ENCODE results near the gene ING4.
"Not testable (repeated sequence)": the region's sequence is repeated elsewhere in the genome, so short reads cannot be mapped to it uniquely, and the experiment has no call there.

Gene ING4

GRCh38 chr12:6662906-6663742 lies at the start of gene ING4:
TSS of gene ING4 (minus strand) at chr12:6663119. CDS start at chr12:6663101, 18 bp downstream.
- in situ Hi-C loops (cut with MboI; ENCODE audit: low sequenced_read_pairs) = no loop called here

GRCh38 chr12:6708960-6709394 lies 46.1 kb upstream of the ING4 start:
- in situ Hi-C loops (cut with MboI; ENCODE audit: low sequenced_read_pairs) = no loop called here

GRCh38 chr12:6708351-6708750 lies 45.4 kb upstream of the ING4 start:
- in situ Hi-C loops (cut with MboI; ENCODE audit: low sequenced_read_pairs) = not testable (repeated sequence)

GRCh38 chr12:6703631-6704030 lies 40.7 kb upstream of the ING4 start:
- in situ Hi-C loops (cut with MboI; ENCODE audit: low sequenced_read_pairs) = no loop called here

- in situ Hi-C loops (cut with MboI; ENCODE audit: low sequenced_read_pairs) = no loop called here
Observed at GRCh38 chr12:6701078-6701768, 38.3 kb upstream of the ING4 start.

GRCh38 chr12:6700646-6701051 lies 37.7 kb upstream of the ING4 start, which contains the start of gene PIANP:
TSS of gene PIANP (minus strand) at chr12:6700815. CDS start at chr12:6698061, 2,754 bp downstream.
- in situ Hi-C loops (cut with MboI; ENCODE audit: low sequenced_read_pairs) = no loop called here

- in situ Hi-C loops (cut with MboI; ENCODE audit: low sequenced_read_pairs) = no loop called here
Observed at GRCh38 chr12:6699989-6700645, 37.2 kb upstream of the ING4 start.

GRCh38 chr12:6699259-6699988 lies 36.5 kb upstream of the ING4 start:
- in situ Hi-C loops (cut with MboI; ENCODE audit: low sequenced_read_pairs) = no loop called here

- in situ Hi-C loops (cut with MboI; ENCODE audit: low sequenced_read_pairs) = no loop called here
Observed at GRCh38 chr12:6698352-6699046, 35.6 kb upstream of the ING4 start.

GRCh38 chr12:6697584-6698351 lies 34.8 kb upstream of the ING4 start:
- in situ Hi-C loops (cut with MboI; ENCODE audit: low sequenced_read_pairs) = no loop called here

GRCh38 chr12:6696690-6697583 lies 34.0 kb upstream of the ING4 start:
- in situ Hi-C loops (cut with MboI; ENCODE audit: low sequenced_read_pairs) = no loop called here

- in situ Hi-C loops (cut with MboI; ENCODE audit: low sequenced_read_pairs) = no loop called here
Observed at GRCh38 chr12:6695313-6696045, 32.6 kb upstream of the ING4 start.

- in situ Hi-C loops (cut with MboI; ENCODE audit: low sequenced_read_pairs) = no loop called here
Observed at GRCh38 chr12:6694701-6695100, 31.8 kb upstream of the ING4 start.

GRCh38 chr12:6693832-6694355 lies 31.0 kb upstream of the ING4 start:
- in situ Hi-C loops (cut with MboI; ENCODE audit: low sequenced_read_pairs) = no loop called here

- in situ Hi-C loops (cut with MboI; ENCODE audit: low sequenced_read_pairs) = no loop called here
Observed at GRCh38 chr12:6692888-6693287, 30.0 kb upstream of the ING4 start.

- in situ Hi-C loops (cut with MboI; ENCODE audit: low sequenced_read_pairs) = no loop called here
Observed at GRCh38 chr12:6691473-6691872, 28.6 kb upstream of the ING4 start.

- in situ Hi-C loops (cut with MboI; ENCODE audit: low sequenced_read_pairs) = no loop called here
Observed at GRCh38 chr12:6688999-6689882, 26.3 kb upstream of the ING4 start, which contains the start of gene ZNF384. TSS of gene ZNF384 (minus strand) at chr12:6689375. CDS start at chr12:6679520, 9,855 bp downstream.

Data from HL-60/S4 treated with retinoic acid at 250 ng/mL for 4 days and 3 days (cell line).